GM21723 (cell line): ENCODE data around the gene NAA80.
A peak's percentile ranks its signal among the peaks of the same experiment; 100 is the strongest.
"Not testable (repeated sequence)": the region's sequence is repeated elsewhere in the genome, so short reads cannot be mapped to it uniquely, and the experiment has no call there.

Experiments used
- ATAC-seq: cut with Tn5 transposase; IDR thresholded peaks from one replicate; pipeline ENCODE4 v1.9.1; 2021; ENCODE audit warnings: mild to moderate bottlenecking, moderate library complexity; ENCODE audit not compliant: unreplicated experiment

Gene NAA80

GRCh38 chr3:50292159-50293078 is 6.8 kb downstream of the NAA80 start, which contains the start of gene IFRD2:
Gene IFRD2 (minus strand): TSS chr3:50292429. CDS start chr3:50292274, 155 bp downstream.
- peak; percentile 93 for ATAC-seq

DNA sequence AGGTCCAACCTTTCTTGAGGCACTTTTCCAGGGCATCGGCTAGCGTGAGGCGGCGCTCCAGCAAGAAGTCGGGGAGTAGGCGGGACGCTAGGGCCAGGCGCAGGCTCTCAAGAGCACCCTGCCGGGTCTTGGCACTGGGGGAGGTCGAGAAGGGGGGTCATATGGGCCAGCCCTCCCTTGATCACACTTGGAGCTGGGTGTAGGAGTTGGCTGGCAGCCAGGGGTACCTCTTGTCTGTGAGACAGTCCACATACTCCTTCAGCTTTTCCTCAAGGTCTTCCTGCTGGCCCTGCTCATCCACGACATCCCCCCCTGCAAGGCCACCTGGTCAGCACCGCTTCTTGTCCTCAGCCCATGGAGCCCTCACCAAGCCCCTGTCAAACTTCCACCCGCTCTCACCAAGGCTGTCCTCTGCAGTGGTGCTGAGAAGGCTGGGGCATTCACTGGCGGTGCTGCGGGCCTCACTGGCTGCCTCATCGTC is 9.0 kb downstream of the NAA80 start:
- no peak for ATAC-seq

- ATAC-seq: no peak
Measured at GRCh38 chr3:50289130-50289529, 10.1 kb downstream of the NAA80 start.

GRCh38 chr3:50288387-50289007 is 10.7 kb downstream of the NAA80 start:
- no peak for ATAC-seq

DNA sequence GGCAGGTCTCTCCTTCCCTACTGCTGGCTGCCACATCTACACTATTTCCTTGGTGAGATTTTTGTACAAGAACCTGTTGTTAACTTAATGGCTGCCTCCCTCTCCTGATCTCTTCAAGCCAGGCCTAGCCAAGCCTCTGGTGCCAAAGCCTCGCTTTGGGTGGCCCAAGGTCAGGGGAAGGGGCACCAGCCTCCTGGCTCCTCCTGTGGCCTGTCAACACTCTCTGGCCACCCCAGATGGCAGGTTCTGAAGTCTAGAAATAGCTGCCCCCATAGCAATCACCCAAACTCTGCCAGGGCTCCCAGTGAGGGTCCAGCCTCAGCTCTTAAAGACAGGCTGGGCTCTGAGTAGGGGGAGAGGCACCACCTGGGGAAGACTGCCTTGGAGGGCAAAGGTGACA is 11.9 kb downstream of the NAA80 start:
- no peak for ATAC-seq

DNA sequence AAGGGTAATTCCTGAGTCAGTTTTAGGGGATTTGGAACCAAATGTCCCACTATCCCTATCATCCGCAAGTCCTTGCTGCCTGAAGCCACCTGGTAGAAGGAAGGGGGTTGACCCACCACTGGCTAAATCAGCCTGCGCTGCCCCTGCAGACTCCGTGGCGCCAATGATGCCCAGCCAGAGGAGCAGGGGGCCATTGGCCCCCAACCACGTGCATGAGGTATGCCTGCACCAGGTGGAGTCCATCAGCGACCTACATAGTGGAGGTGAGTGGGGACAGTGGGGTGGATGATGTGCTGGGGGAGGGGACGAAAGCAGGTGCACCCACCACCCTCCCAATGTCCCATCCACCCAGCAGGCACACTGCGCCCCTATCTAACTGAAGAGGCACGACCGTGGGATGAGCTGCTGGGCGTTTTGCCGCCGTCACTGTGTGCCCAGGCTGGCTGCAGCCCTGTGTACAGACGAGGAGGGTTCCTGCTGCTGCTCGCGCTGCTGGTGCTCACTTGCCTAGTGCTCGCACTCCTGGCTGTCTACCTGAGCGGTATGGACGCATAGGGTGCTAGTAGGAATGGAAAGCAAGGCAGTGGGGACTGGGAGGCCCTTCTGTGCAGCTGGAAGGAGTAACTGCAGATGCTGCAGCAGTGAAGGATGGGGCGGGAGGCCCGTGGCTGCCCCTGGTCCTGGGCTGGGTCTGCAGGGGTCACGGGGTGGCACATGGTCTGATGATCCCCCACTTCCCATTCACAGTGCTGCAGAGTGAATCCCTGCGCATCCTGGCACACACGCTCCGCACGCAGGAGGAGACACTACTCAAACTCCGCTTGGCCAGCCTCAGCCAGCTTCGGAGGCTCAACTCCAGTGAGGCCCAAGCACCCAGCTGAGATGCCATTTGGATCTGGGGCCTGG is 12.6 kb downstream of the NAA80 start:
- ATAC-seq: no peak

DNA sequence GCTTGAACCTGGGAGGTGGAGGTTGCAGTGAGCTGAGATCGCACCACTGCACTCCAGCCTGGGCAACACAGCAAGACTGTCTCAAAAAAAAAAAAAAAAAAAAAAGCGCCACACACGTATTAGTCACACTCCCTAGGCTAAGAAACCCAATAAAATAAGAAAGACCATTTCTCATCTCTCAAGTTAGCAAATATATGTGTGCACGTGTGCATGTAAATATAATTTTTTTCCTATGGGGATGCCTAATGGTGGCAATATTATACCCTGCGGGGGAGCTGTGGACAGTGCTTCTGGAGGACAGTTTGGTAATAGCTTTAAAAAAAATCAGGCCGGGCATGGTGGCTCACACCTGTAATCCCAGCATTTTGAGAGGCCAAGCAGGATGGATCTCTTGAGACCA is 15.1 kb downstream of the NAA80 start:
- ATAC-seq: not testable (repeated sequence)

GRCh38 chr3:50279255-50280016 is 19.8 kb downstream of the NAA80 start:
- ATAC-seq: no peak

DNA sequence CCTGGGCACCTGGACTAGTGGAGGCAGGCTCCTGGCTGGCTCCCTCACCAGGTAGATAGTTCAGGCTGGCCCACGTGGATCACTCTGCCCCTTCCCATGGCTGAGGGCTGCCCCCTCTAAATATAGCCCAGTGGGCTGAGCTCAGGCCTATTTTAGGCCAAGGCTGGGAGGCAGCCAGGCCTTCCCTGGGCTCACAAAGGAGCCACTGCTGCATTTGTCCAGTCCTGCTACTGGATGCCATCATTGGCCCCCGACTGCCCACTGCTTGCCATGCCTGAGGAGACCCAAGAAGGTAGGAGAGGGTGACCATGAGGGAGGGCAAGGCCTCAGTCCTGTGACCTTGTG is 20.4 kb downstream of the NAA80 start, which contains the start of gene LSMEM2:
Gene LSMEM2, plus strand, starts transcription at position 208 of the 345 bp plus-strand sequence. Its CDS starts 27 bp downstream, at position 235.
- no peak for ATAC-seq

DNA sequence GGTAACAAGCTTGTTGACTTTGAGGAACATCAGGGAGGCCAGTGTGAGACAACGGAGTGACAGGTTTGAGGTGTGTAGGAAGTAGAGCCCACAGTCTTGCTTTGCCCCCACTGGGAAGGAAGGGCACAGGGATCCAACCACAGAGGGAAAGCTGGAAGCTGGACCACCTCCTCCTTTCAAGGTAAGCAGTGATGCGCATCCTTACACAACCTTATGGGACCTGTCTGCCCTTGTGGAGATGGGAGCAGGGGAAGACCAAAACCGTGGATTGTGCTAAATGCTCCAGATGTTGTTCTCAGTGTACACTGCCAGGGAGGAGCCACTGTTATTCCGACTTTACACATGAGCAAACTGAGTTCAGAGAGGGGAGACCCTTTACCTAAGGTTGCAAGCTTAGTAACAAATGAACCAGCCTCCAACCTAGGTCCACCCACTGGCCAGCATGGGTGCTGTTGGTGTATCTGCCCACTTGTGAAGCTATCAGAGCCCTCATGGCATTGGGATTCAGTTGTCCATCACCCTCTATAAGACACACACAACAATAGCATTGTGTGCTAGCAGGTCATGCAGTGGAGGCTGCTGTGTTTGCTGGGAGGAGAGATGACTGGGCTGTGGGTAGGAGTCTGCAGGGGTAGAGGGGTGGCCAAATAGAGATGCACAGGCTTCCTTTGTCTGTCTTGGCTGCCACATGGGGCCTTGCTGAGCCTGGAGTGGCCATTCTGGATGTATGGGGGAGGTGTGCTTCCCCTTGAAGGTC is 20.9 kb downstream of the NAA80 start:
- ATAC-seq: no peak

DNA sequence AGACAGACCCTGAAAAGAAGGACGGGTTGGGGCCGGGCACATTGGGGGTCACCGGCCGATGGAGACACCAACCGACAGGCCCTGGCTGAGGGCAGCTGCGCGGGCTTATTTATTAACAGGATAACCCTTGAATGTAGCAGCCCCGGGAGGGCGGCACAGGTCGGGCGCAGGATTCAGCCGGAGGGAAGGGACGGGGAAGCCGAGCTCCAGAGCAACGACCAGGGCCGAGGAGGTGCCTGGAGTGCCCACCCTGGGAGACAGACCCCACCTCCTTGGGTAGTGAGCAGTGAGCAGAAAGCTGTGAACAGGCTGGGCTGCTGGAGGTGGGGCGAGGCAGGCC is 22.5 kb downstream of the NAA80 start:
- ATAC-seq: no peak

GRCh38 chr3:50275996-50276761 is 23.0 kb downstream of the NAA80 start:
- no peak for ATAC-seq

GRCh38 chr3:50275141-50275995 is 23.8 kb downstream of the NAA80 start:
- no peak for ATAC-seq

DNA sequence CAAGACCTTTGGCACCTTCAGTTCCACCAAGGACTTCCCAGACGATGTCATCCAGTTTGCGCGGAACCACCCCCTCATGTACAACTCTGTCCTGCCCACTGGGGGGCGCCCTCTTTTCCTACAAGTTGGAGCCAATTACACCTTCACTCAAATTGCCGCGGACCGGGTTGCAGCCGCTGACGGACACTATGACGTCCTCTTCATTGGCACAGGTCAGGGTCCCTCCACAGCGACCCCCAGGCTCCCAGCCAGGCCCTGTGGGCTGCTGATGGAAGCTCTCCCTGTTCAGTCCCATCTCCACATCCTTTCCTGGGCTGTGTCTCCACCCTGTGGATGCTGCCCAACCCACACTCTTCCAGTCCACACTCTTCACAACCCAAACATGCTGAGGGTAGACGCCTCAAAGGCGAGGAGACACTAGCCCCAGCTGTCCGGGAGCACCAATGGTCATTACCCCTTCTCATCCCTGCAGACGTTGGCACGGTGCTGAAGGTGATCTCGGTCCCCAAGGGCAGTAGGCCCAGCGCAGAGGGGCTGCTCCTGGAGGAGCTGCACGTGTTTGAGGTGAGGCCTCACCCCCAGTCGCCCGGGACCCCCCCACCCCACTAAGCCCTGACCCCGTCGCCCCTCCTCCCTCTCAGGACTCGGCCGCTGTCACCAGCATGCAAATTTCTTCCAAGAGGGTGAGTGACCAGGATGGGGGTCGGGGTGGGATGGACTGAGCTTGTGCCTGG is 24.7 kb downstream of the NAA80 start:
- no peak for ATAC-seq

- ATAC-seq: no peak
Measured at GRCh38 chr3:50273689-50274065, 25.5 kb downstream of the NAA80 start.

DNA sequence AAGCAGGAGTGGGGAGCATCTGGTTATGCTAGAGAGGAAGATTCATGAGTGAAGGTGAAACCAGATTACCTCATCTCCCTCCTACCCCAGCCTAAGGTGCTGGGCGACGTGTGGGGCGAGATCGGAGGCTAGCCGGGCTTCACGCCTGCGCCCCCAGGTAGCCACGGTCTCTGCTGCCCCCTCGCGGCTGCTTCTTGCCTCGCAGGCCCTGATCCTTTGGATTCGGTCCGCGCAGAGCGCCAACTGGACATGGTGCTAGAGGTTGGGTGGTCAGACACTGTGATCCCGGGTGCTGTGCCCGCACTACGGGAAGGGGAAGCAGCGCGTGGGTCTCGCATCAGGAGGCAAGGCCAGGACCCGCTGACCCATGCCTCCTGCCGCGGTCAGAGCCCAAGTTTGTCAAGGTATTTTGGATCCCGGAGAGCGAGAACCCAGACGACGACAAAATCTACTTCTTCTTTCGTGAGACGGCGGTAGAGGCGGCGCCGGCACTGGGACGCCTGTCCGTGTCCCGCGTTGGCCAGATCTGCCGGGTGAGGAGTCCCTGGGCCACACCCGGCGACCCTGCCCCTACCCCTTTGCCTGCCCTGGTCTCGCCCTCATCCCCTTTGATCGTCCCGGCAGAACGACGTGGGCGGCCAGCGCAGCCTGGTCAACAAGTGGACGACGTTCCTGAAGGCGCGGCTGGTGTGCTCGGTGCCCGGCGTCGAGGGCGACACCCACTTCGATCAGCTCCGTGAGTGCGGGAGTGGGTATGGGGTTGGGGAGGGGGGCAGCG is 26.1 kb downstream of the NAA80 start:
- peak; percentile 88 for ATAC-seq

DNA sequence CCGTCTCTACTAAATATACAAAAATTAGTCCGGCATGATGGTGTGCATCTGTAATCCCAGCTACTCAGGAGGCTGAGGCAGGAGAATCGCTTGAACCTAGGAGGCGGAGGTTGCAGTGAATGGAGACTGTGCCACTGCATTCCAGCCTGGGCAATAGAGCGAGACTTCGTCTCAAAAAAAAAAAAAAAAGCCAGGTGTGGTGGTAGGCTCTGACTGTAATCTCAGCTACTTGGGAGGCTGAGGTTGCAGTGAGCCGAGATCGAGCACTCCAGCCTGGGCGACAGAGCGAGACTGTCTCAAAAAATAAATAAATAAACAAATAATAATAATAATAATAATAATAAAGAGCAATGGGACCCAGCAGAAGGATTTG is 26.7 kb downstream of the NAA80 start:
- ATAC-seq: not testable (repeated sequence)
